Peyer's patch (tissue), 4 donors: ENCODE measurements around the gene RHOD. TPM values are rescaled to one million over a fixed set of nuclear protein-coding genes. Genes with fewer than 3 reads are reported as not detected.

Source experiments
- DNase-seq, 3 donors: peaks; one replicate each; pipeline ENCODE4 v3.0.0-alpha.2; 2017 to 2019
- H3K27ac ChIP-seq, 4 donors: fragments of 200-600 bp; sonication (generic); one replicate each; pipeline ENCODE4 v1.5.1; 2016 to 2019
- H3K27me3 ChIP-seq, 2 donors: fragments of 200-600 bp; sonication (generic); one replicate each; pipeline ENCODE4 v1.5.1; 2019
- H3K36me3 ChIP-seq, 3 donors: fragments of 200-600 bp; sonication (generic); one replicate each; pipeline ENCODE4 v1.5.1; 2016 to 2019
- H3K4me1 ChIP-seq, 4 donors: fragments of 200-600 bp; sonication (generic); one replicate each; pipeline ENCODE4 v1.5.1; 2016 to 2019
- H3K4me3 ChIP-seq, 4 donors: fragments of 200-600 bp; sonication (generic); 1 replicate in 3 of 4; 2 replicates in 1 of 4; pipeline ENCODE4 v1.5.1; 2016 to 2019; ENCODE audit warnings: mild to moderate bottlenecking in 1 of 4
- H3K9me3 ChIP-seq, 4 donors: fragments of 200-600 bp; sonication (generic); one replicate each; pipeline ENCODE4 v1.5.1; 2016 to 2019; ENCODE audit warnings: mild to moderate bottlenecking in 1 of 4
- POLR2A ChIP-seq, 2 donors: fragments of 450-650 bp; IDR thresholded peaks; one replicate each; pipeline ENCODE4 v1.5.1; 2017; ENCODE audit warnings: antibody characterized with exemption in 2 of 2, mild to moderate bottlenecking in 2 of 2, moderate library complexity in 2 of 2
- total RNA-seq, 4 donors: library from RNA; depleted of rRNA; stranded (reverse); fragments of >200 nt; gene quantifications; one replicate each; pipeline ENCODE4 v1.1.0, GENCODE V29; 2016
- TF ChIP-seq, protein P1 (sequence below), 6 experiments: fragments of 450-650 bp in 4 of 6; fragments of 200-600 bp in 2 of 6; sonication (generic) in 1 of 6; IDR thresholded peaks; one replicate each; pipeline ENCODE4 v1.5.1; 2017 to 2019; ENCODE audit warnings: antibody characterized with exemption in 6 of 6, mild to moderate bottlenecking in 3 of 6, moderate library complexity in 1 of 6

The RHOD gene
- total RNA-seq, 4 donors from 2014 or later: 9.9 to 26.3 (median 21.2) TPM

DNA sequence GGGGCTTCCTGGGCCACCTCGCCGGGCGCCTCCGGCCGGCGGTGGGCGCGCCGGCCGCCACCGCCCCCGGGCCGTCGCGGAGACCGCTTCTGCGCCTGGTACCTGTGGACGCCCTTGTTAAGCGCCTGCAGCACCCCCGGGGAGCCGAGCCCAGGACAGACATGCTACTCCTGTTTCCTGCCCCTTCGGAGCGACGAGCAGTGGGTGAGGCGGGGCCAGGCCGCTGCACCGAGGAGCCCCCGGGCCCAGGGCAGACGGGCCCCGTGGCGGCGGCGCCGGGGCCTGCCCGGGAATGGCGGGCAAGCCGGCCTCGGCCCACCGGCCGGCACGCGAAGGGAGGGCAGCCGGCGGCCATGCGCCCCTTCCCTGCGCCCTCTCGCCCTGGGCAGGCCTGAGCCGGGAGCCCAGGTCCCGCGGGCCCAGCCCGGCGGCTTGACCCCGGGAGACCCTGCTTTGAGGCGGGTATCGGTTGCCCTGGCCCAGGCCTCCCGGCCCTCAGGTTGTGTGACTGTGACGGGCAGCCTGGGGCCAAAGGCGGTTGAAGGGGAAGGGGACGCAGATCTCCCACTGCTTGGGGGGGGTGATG lies 61.6 kb downstream of the RHOD start:
- Histone ChIP-seq H3K36me3 (peaks cover 0 to under 1% (median 0%) of the 10 kb centered on the region in 3 donors), H3K27ac (peak overlapping the region; percentile 91 to 100 (median 98)), H3K27me3 (no peaks in the 10 kb centered on the region), H3K9me3 (no peaks in the 10 kb centered on the region), H3K4me1 (peaks cover 0 to 21% (median 4%) of the 10 kb centered on the region in 4 donors), H3K4me3 (peak overlapping the region; percentile 93 to 99 (median 97))
- TF ChIP-seq POLR2A (IDR thresholded peaks at IDR 0.05): no peak
- TF ChIP-seq, protein P1, sequence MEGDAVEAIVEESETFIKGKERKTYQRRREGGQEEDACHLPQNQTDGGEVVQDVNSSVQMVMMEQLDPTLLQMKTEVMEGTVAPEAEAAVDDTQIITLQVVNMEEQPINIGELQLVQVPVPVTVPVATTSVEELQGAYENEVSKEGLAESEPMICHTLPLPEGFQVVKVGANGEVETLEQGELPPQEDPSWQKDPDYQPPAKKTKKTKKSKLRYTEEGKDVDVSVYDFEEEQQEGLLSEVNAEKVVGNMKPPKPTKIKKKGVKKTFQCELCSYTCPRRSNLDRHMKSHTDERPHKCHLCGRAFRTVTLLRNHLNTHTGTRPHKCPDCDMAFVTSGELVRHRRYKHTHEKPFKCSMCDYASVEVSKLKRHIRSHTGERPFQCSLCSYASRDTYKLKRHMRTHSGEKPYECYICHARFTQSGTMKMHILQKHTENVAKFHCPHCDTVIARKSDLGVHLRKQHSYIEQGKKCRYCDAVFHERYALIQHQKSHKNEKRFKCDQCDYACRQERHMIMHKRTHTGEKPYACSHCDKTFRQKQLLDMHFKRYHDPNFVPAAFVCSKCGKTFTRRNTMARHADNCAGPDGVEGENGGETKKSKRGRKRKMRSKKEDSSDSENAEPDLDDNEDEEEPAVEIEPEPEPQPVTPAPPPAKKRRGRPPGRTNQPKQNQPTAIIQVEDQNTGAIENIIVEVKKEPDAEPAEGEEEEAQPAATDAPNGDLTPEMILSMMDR (IDR thresholded peaks at IDR 0.05): peak in 1 of 6 experiments; percentile 3
- peak in 2 of 3 donors; percentile 45 to 71 for DNase-seq

GRCh38 chr11:67118801-67119584 lies 62.3 kb downstream of the RHOD start, which contains the start of gene KDM2A:
KDM2A (plus strand) TSS chr11:67119263; CDS start chr11:67121317, 2,054 bp downstream.
- peaks cover 0 to 21% (median 4%) of the 10 kb centered on the region in 4 donors for H3K4me1 ChIP-seq
- no peaks in the 10 kb centered on the region for H3K9me3 ChIP-seq
- H3K36me3 ChIP-seq: peaks cover 0 to 8% (median 0%) of the 10 kb centered on the region in 3 donors
- DNase-seq: peak; percentile 99 to 100 (median 99)
- peak within 1 kb of the TSS; percentile 93 to 99 (median 97) for H3K4me3 ChIP-seq
- peak within 1 kb of the TSS; percentile 91 to 100 (median 98) for H3K27ac ChIP-seq
- TF ChIP-seq POLR2A (IDR thresholded peaks at IDR 0.05): peak; percentile 50 to 69
- TF ChIP-seq, protein P1 (IDR thresholded peaks at IDR 0.05): peak in 4 of 6 experiments; percentile 2 to 47 (median 22)
- H3K27me3 ChIP-seq: no peaks in the 10 kb centered on the region

- Histone ChIP-seq H3K4me3 (peak overlapping the region; percentile 93 to 99 (median 97)), H3K36me3 (peaks cover 0 to 13% (median 0%) of the 10 kb centered on the region in 3 donors), H3K4me1 (peaks cover 0 to 21% (median 4%) of the 10 kb centered on the region in 4 donors), H3K9me3 (no peaks in the 10 kb centered on the region), H3K27ac (peak overlapping the region; percentile 91 to 100 (median 98)), H3K27me3 (no peaks in the 10 kb centered on the region)
- peak; percentile 32 to 59 (median 56) for DNase-seq
- TF ChIP-seq POLR2A (IDR thresholded peaks at IDR 0.05): no peak
- TF ChIP-seq, protein P1 (IDR thresholded peaks at IDR 0.05): peak in 2 of 6 experiments; percentile 27 to 30
These were observed 63.1 kb downstream of the RHOD start for GRCh38 chr11:67119585-67120391.

DNA sequence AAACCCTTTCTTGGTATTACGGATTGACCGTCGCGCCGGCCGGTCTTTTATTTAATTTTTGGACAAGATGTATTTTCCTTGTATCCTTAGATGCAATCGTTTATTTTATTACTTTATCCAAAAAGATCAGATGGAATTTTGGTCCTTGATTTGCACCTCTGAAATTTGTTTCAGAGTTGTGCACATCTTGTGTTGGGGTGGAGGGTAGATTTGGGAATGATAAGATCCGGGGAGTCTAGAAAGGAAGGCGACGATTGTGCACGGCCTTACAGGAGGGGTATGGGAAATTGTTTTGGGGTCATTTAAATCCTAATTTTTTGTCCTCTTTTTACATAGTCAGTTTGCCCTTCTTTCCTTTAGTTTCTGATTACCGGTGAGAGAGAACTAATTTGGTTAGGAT lies 63.8 kb downstream of the RHOD start:
- Histone ChIP-seq H3K4me1 (peaks cover 0 to 20% (median 4%) of the 10 kb centered on the region in 4 donors), H3K4me3 (peak overlapping the region; percentile 93 to 99 (median 97))
- TF ChIP-seq POLR2A (IDR thresholded peaks at IDR 0.05): no peak

DNA sequence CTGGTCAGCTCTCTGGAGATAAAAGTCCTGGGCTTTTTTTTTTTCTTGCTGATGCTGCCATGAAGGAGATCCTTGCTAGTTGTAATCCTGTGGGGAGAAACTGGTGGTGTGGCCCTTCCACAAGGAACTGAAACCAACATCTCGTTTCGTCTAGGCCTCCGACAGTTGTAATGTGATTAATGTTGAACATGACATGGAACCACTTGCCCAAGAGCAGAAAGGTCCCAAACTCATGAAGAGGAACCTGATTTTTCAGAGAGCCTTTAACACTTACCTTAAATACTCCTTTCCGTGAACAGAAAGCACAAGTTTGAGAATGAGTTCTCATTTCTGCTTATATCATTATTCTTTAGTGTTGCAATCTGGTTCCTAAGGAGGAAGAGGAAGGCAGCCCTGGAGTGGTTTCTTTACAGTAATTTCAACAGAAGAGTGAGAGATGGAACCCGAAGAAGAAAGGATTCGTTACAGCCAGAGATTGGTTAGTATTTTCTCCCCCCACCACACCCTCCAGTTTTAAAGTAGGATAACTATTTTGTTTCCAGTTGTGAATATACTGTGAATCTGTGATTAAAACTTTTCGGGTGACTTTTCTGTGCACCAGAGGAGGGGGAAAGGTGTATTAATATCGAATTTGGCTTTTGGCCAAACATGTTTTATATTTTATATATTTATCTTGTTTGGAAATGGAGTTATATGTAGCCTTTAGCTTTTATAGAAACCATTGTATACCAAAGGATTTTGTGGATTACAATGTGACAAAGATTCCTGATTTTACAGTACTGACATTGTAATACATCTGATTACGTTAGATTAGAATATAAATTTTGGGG lies 64.4 kb downstream of the RHOD start:
- TF ChIP-seq, protein P1 (IDR thresholded peaks at IDR 0.05): no peak
- TF ChIP-seq POLR2A (IDR thresholded peaks at IDR 0.05): peak in 1 of 2 donors; percentile 18
- DNase-seq: peak in 2 of 3 donors; percentile 54 to 63
- Histone ChIP-seq H3K36me3 (peaks cover 0 to 20% (median 0%) of the 10 kb centered on the region in 3 donors), H3K4me1 (peaks cover 0 to 15% (median 4%) of the 10 kb centered on the region in 4 donors), H3K9me3 (no peaks in the 10 kb centered on the region), H3K27ac (peak overlapping the region; percentile 78 to 98 (median 94)), H3K4me3 (peak overlapping the region; percentile 93 to 99 (median 97)), H3K27me3 (no peaks in the 10 kb centered on the region)

More for the DNA sequence above, 63.8 kb downstream of the RHOD start:
- peak in 1 of 3 donors; percentile 17 for DNase-seq
- peaks cover 0 to 19% (median 0%) of the 10 kb centered on the region in 3 donors for H3K36me3 ChIP-seq
- no peaks in the 10 kb centered on the region for H3K9me3 ChIP-seq
- H3K27ac ChIP-seq: peak overlapping the region; percentile 91 to 100 (median 98)
- H3K27me3 ChIP-seq: no peaks in the 10 kb centered on the region
